ENCODE data around the gene DDAH2.

DNA sequence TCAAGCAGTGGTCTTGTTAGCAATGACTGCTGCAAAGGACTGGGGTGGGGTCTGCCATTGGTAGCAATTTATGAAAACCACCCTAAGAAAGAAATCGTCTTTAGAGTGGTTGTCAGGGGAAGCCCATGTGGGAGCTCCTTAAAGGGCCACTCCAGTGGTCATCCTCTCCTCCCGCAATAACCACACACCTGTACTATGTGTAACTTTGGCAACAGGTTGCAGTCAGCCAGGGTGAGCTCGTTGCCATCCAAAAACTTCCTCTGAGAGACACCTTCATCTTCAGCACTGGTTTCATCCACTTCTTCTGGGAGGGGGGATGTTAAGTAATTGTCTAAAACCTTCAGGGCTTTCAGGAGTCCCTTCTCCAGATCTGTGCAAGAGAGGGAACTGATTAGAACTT, 2.9 kb upstream of the DDAH2 start:
- TF ChIP-seq, protein P1, sequence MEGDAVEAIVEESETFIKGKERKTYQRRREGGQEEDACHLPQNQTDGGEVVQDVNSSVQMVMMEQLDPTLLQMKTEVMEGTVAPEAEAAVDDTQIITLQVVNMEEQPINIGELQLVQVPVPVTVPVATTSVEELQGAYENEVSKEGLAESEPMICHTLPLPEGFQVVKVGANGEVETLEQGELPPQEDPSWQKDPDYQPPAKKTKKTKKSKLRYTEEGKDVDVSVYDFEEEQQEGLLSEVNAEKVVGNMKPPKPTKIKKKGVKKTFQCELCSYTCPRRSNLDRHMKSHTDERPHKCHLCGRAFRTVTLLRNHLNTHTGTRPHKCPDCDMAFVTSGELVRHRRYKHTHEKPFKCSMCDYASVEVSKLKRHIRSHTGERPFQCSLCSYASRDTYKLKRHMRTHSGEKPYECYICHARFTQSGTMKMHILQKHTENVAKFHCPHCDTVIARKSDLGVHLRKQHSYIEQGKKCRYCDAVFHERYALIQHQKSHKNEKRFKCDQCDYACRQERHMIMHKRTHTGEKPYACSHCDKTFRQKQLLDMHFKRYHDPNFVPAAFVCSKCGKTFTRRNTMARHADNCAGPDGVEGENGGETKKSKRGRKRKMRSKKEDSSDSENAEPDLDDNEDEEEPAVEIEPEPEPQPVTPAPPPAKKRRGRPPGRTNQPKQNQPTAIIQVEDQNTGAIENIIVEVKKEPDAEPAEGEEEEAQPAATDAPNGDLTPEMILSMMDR (tag by site-specific recombination; IDR thresholded peaks at IDR 0.05) = no peak
- TF ChIP-seq ZNF202 (tag by site-specific recombination; IDR thresholded peaks at IDR 0.05; ENCODE audit: borderline replicate concordance) (no peak), ZNF596 (tag by site-specific recombination; IDR thresholded peaks at IDR 0.05) (no peak), ZNF354C (tag by site-specific recombination; IDR thresholded peaks at IDR 0.05; ENCODE audit: borderline replicate concordance, low read depth) (no peak), ZBTB20 (tag by site-specific recombination; IDR thresholded peaks at IDR 0.05) (no peak), TRIM28 (IDR thresholded peaks at IDR 0.05; ENCODE audit: borderline replicate concordance, low read length) (no peak), ZNF629 (tag by site-specific recombination; IDR thresholded peaks at IDR 0.05) (no peak)

Measured in HEK293 (cell line).